Stomach (tissue), 9 donors: Measurements from ENCODE around the gene SLC25A31. TPM values are rescaled to one million over a fixed set of nuclear protein-coding genes. Genes with fewer than 3 reads are reported as not detected.

Experiments used
- DNase-seq, 2 donors: peaks; one replicate each; pipeline versions ENCODE4 v3.0.0 to v3.0.0-alpha.2; 2013 to 2019
- H3K27ac ChIP-seq, 5 donors: fragments of 200-600 bp in 4 of 5; sonication (generic) in 4 of 5; one replicate each; pipeline ENCODE4 v1.5.1; 2013 to 2019; ENCODE audit warnings: mild to moderate bottlenecking in 1 of 5, moderate library complexity in 1 of 5
- H3K27me3 ChIP-seq, 3 donors: fragments of 200-600 bp; sonication (generic); one replicate each; pipeline ENCODE4 v1.5.1; 2017 to 2019; ENCODE audit warnings: mixed run types in 1 of 3
- H3K36me3 ChIP-seq, 4 donors: fragments of 200-600 bp; sonication (generic); 1 replicate in 3 of 4; 2 replicates in 1 of 4; pipeline ENCODE4 v1.5.1; 2016 to 2019
- H3K4me1 ChIP-seq, 4 donors: fragments of 200-600 bp; sonication (generic); one replicate each; pipeline ENCODE4 v1.5.1; 2016 to 2019
- H3K4me3 ChIP-seq, 4 donors: fragments of 200-600 bp; sonication (generic) in 3 of 4; one replicate each; pipeline ENCODE4 v1.5.1; 2016 to 2019; ENCODE audit warnings: mild to moderate bottlenecking in 1 of 4
- H3K9me3 ChIP-seq, 4 donors: fragments of 200-600 bp; sonication (generic); one replicate each; pipeline ENCODE4 v1.5.1; 2016 to 2019
- CTCF ChIP-seq, 7 experiments: fragments of 450-650 bp in 4 of 7; fragments of 200-600 bp in 3 of 7; sonication (generic) in 3 of 7; IDR thresholded peaks; one replicate each; pipeline ENCODE4 v1.5.1; 2016 to 2019; ENCODE audit warnings: antibody characterized with exemption in 7 of 7, control low read depth in 2 of 7, mild to moderate bottlenecking in 1 of 7
- EP300 ChIP-seq: sonication (generic); formaldehyde crosslinking; IDR thresholded peaks from one replicate; pipeline ENCODE4 v1.6.1; 2017; ENCODE audit warnings: antibody characterized with exemption
- POLR2A ChIP-seq, 4 donors: fragments of 450-650 bp; IDR thresholded peaks; one replicate each; pipeline ENCODE4 v1.6.1; 2016; ENCODE audit warnings: antibody characterized with exemption in 4 of 4, control low read depth in 2 of 4, mild to moderate bottlenecking in 1 of 4, moderate library complexity in 1 of 4
- POLR2AphosphoS5 ChIP-seq, 3 donors: sonication (generic); formaldehyde crosslinking; IDR thresholded peaks; one replicate each; pipeline ENCODE4 v1.6.1; 2016; ENCODE audit warnings: antibody characterized with exemption in 3 of 3
- WGBS, 5 donors: extraction: QIAGEN DNeasy Blood & Tissue Kit in 3 of 5; methylation state at CpG; one replicate each; pipeline versions ENCODE4 v1.1.5 to v1.1.7; 2013 to 2018; 5-methylcytosine and 5-hydroxymethylcytosine counted together
- intact Hi-C: fragments of 100-400 bp; cut with DNase I; formaldehyde crosslinking; loops from one replicate; pipeline ENCODE4 v1.15.1; 2023; ENCODE audit warnings: low total_unique reads
- polyA plus RNA-seq, 3 donors: library from polyadenylated mRNA; stranded (reverse); fragments of 200-250 nt; gene quantifications; one replicate each; pipeline ENCODE4 v1.2.3, GENCODE V29; 2013
- total RNA-seq, 5 donors: library from RNA; depleted of rRNA; stranded (reverse); fragments of >200 nt; gene quantifications; one replicate each; pipeline versions ENCODE4 v1.1.0 to v1.2.3, GENCODE V29; 2014 to 2016
- donor health status: healthy with polysubstance abuse.
- donor health status: Bipolar disorder and iron deficiency.
- donor health status: healthy.

Gene SLC25A31
- total and polyA plus RNA-seq, 8 donors, result not detected

GRCh38 chr4:127783026-127783769, 53.0 kb downstream of the SLC25A31 start:
- Histone ChIP-seq H3K4me1 (peaks cover 0 to 27% (median 24%) of the 10 kb centered on the region in 4 donors), H3K27ac (peak overlapping the region; percentile 18 to 90 (median 79)), H3K27me3 (no peaks in the 10 kb centered on the region), H3K4me3 (peak overlapping the region; percentile 56 to 73 (median 64)), H3K36me3 (no peaks in the 10 kb centered on the region), H3K9me3 (no peaks in the 10 kb centered on the region)
- peak; percentile 60 to 92 for DNase-seq
- TF ChIP-seq EP300 (no peak), POLR2AphosphoS5 (IDR thresholded peaks at IDR 0.05) (peak in 1 of 3 donors; percentile 59)
- intact Hi-C loops, result no loop called here
- 6 to 14% (median 12%) methylated on average over 25 of the region's 25 CpGs for WGBS, 5 donors

GRCh38 chr4:127783955-127784770, 54.0 kb downstream of the SLC25A31 start:
- TF ChIP-seq POLR2AphosphoS5 (IDR thresholded peaks at IDR 0.05) (no peak), EP300 (no peak), CTCF (IDR thresholded peaks at IDR 0.05) (no peak), POLR2A (IDR thresholded peaks at IDR 0.05) (no peak)
- peak overlapping the region in 4 of 5 donors; percentile 74 to 90 (median 80) for H3K27ac ChIP-seq
- no peaks in the 10 kb centered on the region for H3K9me3 ChIP-seq
- H3K4me3 ChIP-seq, result peak overlapping the region in 2 of 4 donors; percentile 6 to 73
- peak in 1 of 2 donors; percentile 14 for DNase-seq
- no peaks in the 10 kb centered on the region for H3K27me3 ChIP-seq
- peaks cover 0 to 30% (median 24%) of the 10 kb centered on the region in 4 donors for H3K4me1 ChIP-seq
- WGBS, 5 donors, result 70 to 75% (median 71%) methylated on average over 9 of the region's 9 CpGs
- intact Hi-C loops, result no loop called here
- no peaks in the 10 kb centered on the region for H3K36me3 ChIP-seq

GRCh38 chr4:127788517-127788916, 58.3 kb downstream of the SLC25A31 start:
- intact Hi-C loops, result no loop called here
- peak in 1 of 2 donors; percentile 13 for DNase-seq
- Histone ChIP-seq H3K27me3 (no peaks in the 10 kb centered on the region), H3K27ac (no peak overlapping the region), H3K9me3 (no peaks in the 10 kb centered on the region), H3K36me3 (no peaks in the 10 kb centered on the region), H3K4me3 (no peak overlapping the region), H3K4me1 (peaks cover 0 to 15% (median 8%) of the 10 kb centered on the region in 4 donors)
- 52 to 68% (median 62%) methylated on average over 2 of the region's 2 CpGs for WGBS, 5 donors
- TF ChIP-seq CTCF (IDR thresholded peaks at IDR 0.05) (no peak), POLR2A (IDR thresholded peaks at IDR 0.05) (no peak), EP300 (no peak), POLR2AphosphoS5 (IDR thresholded peaks at IDR 0.05) (no peak)

GRCh38 chr4:127791391-127791790, 61.2 kb downstream of the SLC25A31 start:
- no peaks in the 10 kb centered on the region for H3K9me3 ChIP-seq
- H3K36me3 ChIP-seq, result no peaks in the 10 kb centered on the region
- intact Hi-C loops, result no loop called here
- H3K4me1 ChIP-seq, result peaks cover 0 to 3% (median 0%) of the 10 kb centered on the region in 4 donors
- H3K4me3 ChIP-seq, result no peak overlapping the region
- no peak overlapping the region for H3K27ac ChIP-seq
- no peak for DNase-seq
- TF ChIP-seq POLR2A (IDR thresholded peaks at IDR 0.05) (no peak), EP300 (no peak), POLR2AphosphoS5 (IDR thresholded peaks at IDR 0.05) (no peak), CTCF (IDR thresholded peaks at IDR 0.05) (no peak)
- 65 to 84% (median 67%) methylated on average over 1 of the region's 1 CpG for WGBS, 5 donors
- no peaks in the 10 kb centered on the region for H3K27me3 ChIP-seq
